Loucy (cell line): ENCODE results near the gene SPOCK3.

Source experiments
- H2AFZ ChIP-seq: fragments of 200-600 bp; sonication (generic); 2 replicates; pipeline ENCODE4 v1.6.0; 2016; ENCODE audit warnings: antibody characterized with exemption, mild to moderate bottlenecking, low read length, moderate library complexity
- H3F3A ChIP-seq: fragments of 200-600 bp; 2 replicates; pipeline ENCODE4 v1.6.0; 2016; ENCODE audit warnings: antibody characterized with exemption, low read depth, mild to moderate bottlenecking
- H3K27me3 ChIP-seq: fragments of 200-600 bp; sonication (generic); 2 replicates; pipeline ENCODE4 v1.6.1; 2014; ENCODE audit warnings: low read length, mild to moderate bottlenecking; ENCODE audit not compliant: insufficient read depth, poor library complexity, severe bottlenecking
- H3K36me3 ChIP-seq: fragments of 200-600 bp; sonication (generic); 2 replicates; pipeline ENCODE4 v1.6.1; 2016; ENCODE audit warnings: low read length; ENCODE audit not compliant: insufficient read depth
- H3K4me1 ChIP-seq: fragments of 200-600 bp; sonication (generic); 2 replicates; pipeline ENCODE4 v1.5.1; 2014; ENCODE audit warnings: low read length, mild to moderate bottlenecking; ENCODE audit not compliant: insufficient read depth, poor library complexity, severe bottlenecking
- H3K4me2 ChIP-seq: fragments of 200-600 bp; sonication (generic); 2 replicates; pipeline ENCODE4 v1.6.0; 2014; ENCODE audit warnings: antibody characterized with exemption, low read length, low read depth, mild to moderate bottlenecking; ENCODE audit not compliant: poor library complexity, severe bottlenecking
- H3K4me3 ChIP-seq: fragments of 200-600 bp; sonication (generic); 2 replicates; pipeline ENCODE4 v1.5.1; 2014; ENCODE audit warnings: low read length, mild to moderate bottlenecking, mixed read lengths; ENCODE audit not compliant: poor library complexity, severe bottlenecking
- H3K79me2 ChIP-seq: fragments of 200-600 bp; sonication (generic); 2 replicates; pipeline ENCODE4 v1.6.1; 2014; ENCODE audit warnings: low read length; ENCODE audit not compliant: insufficient read depth
- H3K9ac ChIP-seq: fragments of 200-600 bp; sonication (generic); 2 replicates; pipeline ENCODE4 v1.6.0; 2014; ENCODE audit warnings: mild to moderate bottlenecking, low read depth, low read length, moderate library complexity; ENCODE audit not compliant: poor library complexity, severe bottlenecking
- H3K9me2 ChIP-seq: fragments of 200-600 bp; sonication (generic); replicated peaks from 2 replicates; pipeline ENCODE4 v1.6.1; 2016; ENCODE audit warnings: low read depth, low read length, mixed read lengths
- H3K9me3 ChIP-seq: fragments of 200-600 bp; sonication (generic); 2 replicates; pipeline ENCODE4 v1.6.1; 2014; ENCODE audit warnings: mild to moderate bottlenecking, antibody characterized with exemption, low read length, low read depth; ENCODE audit not compliant: insufficient read depth
- H4K20me1 ChIP-seq: fragments of 200-600 bp; sonication (generic); 2 replicates; pipeline ENCODE4 v1.6.0; 2014; ENCODE audit warnings: antibody characterized with exemption, low read length, mild to moderate bottlenecking; ENCODE audit not compliant: insufficient read depth, poor library complexity, severe bottlenecking
- CTCF ChIP-seq: fragments of 200-600 bp; sonication (generic); conservative IDR thresholded peaks from 2 replicates; pipeline ENCODE4 v1.5.1; 2014; ENCODE audit warnings: mild to moderate bottlenecking, antibody characterized with exemption, low read length
- EZH2phosphoT487 ChIP-seq: fragments of 200-600 bp; IDR thresholded peaks from 2 replicates; pipeline ENCODE4 v1.6.1; 2018; ENCODE audit warnings: antibody characterized with exemption, mild to moderate bottlenecking, moderate library complexity, borderline replicate concordance

The SPOCK3 gene

GRCh38 chr4:166700592-166700991 lies 533.7 kb downstream of the SPOCK3 start:
- Histone ChIP-seq H3K36me3 (no peaks in the 10 kb centered on the region), H3K9ac (no peak overlapping the region), H2AFZ (no peak overlapping the region), H3K9me2 (no peaks in the 10 kb centered on the region), H3K4me2 (no peak overlapping the region), H3K79me2 (no peaks in the 10 kb centered on the region), H4K20me1 (no peaks in the 10 kb centered on the region), H3K27me3 (no peaks in the 10 kb centered on the region), H3K9me3 (no peaks in the 10 kb centered on the region; the same call in 1 of the 2 replicates), H3F3A (no peaks in the 10 kb centered on the region), H3K4me1 (no peaks in the 10 kb centered on the region), H3K4me3 (no peak overlapping the region)
- no peak for TF ChIP-seq EZH2phosphoT487

GRCh38 chr4:166688835-166689234 lies 545.5 kb downstream of the SPOCK3 start:
- H3K36me3 ChIP-seq: no peaks in the 10 kb centered on the region

GRCh38 chr4:166687828-166688227 lies 546.5 kb downstream of the SPOCK3 start:
- Histone ChIP-seq H3K4me1 (no peaks in the 10 kb centered on the region), H2AFZ (no peak overlapping the region), H3K9me2 (no peaks in the 10 kb centered on the region), H3K9ac (no peak overlapping the region), H3K9me3 (no peaks in the 10 kb centered on the region), H3K79me2 (no peaks in the 10 kb centered on the region), H3K36me3 (no peaks in the 10 kb centered on the region), H3F3A (no peaks in the 10 kb centered on the region), H3K4me2 (no peak overlapping the region), H3K27me3 (no peaks in the 10 kb centered on the region), H4K20me1 (no peaks in the 10 kb centered on the region), H3K4me3 (no peak overlapping the region)
- no peak for TF ChIP-seq EZH2phosphoT487
- TF ChIP-seq CTCF: no peak

More at GRCh38 chr4:166688835-166689234, 545.5 kb downstream of the SPOCK3 start:
- Histone ChIP-seq H3K27me3 (no peaks in the 10 kb centered on the region), H3K4me3 (no peak overlapping the region), H4K20me1 (no peaks in the 10 kb centered on the region), H3K9ac (no peak overlapping the region), H3K4me2 (no peak overlapping the region), H3K9me2 (no peaks in the 10 kb centered on the region), H3F3A (no peaks in the 10 kb centered on the region), H3K79me2 (no peaks in the 10 kb centered on the region), H3K9me3 (no peaks in the 10 kb centered on the region), H2AFZ (no peak overlapping the region), H3K4me1 (no peaks in the 10 kb centered on the region)
- TF ChIP-seq CTCF (no peak), EZH2phosphoT487 (no peak)
